Glomerular visceral epithelial cell (primary cell): ENCODE data around the gene POPDC3.

Source experiments
- DNase-seq: peaks from one replicate; pipeline ENCODE4 v3.0.0-alpha.2; 2016; ENCODE audit errors: extremely low spot score

Gene POPDC3

DNA sequence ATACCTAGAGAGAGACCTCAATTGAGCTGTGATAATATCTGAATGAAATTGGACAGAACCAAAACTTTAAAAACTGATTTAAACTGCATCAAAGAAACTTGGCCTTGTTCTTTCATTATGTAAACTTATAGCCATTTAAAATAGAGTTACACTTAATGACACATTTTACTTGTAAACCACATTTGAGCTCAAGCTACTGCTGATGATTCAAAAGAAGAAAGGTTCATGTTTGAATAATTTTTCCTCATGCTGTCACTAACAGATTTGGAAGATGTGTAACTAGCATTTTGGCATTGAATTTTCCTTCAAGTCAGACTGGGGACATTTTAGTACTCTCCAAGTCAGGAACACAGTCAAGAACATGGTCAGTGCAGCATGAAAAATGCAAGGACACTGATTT lies 26.9 kb downstream of the POPDC3 start:
- DNase-seq = no peak

DNA sequence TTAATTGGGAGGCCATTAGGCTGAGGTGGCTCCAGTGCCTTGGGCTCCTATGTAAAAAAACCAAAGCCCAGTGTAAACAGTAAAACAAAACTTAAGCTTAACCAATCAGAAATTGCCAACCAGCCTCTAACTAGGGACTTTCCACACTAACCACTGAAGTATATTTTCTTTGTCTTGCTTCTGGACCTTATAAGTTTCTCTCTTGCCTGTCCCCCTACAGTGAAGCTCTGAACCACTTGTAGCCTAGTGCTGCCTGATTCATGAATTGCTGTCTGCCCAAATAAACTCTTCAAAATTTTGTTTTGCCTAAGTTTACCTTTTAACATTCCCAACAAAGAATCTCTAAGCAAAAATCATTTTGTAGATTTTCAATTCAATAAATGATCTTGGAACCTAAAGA lies 28.2 kb downstream of the POPDC3 start:
- no peak for DNase-seq

DNA sequence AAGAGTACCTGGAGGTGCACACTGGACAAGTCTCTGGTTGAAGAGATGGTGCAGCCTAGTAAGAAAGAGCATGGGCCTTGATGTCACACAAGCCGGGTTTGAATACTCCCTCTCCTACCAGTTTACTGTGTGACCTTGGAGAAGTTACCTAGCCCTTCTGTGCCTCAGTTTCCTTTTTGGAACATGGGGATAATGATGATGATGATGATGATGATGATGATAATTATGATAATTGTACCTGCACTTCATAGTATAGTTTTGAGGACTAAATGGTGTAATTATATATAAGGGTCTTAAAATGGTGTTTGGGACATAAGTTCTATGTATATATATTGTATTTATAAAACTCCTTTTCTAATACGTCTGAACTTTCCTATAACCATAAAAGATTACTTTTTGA lies 41.7 kb downstream of the POPDC3 start:
- DNase-seq = no peak

DNA sequence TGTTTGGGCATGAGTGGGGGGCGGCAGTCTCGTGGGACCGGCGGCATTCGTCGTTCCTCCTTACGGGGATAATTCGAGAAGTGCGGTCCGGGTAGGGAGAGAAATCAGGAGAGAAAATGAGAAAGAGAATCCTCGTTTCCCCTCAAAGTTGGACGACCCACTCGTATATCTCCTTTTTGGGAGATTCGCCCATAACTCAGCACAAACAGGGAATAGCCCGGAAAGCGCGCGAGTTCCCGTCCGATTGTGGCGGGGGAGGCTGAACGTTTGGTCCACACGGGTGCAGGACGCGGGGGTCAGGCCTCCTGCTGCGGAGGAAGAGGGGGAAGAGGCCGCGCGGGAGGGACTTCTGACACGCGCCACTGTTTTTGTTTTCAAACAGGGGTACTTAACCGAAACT lies 42.4 kb downstream of the POPDC3 start:
- DNase-seq = no peak

DNA sequence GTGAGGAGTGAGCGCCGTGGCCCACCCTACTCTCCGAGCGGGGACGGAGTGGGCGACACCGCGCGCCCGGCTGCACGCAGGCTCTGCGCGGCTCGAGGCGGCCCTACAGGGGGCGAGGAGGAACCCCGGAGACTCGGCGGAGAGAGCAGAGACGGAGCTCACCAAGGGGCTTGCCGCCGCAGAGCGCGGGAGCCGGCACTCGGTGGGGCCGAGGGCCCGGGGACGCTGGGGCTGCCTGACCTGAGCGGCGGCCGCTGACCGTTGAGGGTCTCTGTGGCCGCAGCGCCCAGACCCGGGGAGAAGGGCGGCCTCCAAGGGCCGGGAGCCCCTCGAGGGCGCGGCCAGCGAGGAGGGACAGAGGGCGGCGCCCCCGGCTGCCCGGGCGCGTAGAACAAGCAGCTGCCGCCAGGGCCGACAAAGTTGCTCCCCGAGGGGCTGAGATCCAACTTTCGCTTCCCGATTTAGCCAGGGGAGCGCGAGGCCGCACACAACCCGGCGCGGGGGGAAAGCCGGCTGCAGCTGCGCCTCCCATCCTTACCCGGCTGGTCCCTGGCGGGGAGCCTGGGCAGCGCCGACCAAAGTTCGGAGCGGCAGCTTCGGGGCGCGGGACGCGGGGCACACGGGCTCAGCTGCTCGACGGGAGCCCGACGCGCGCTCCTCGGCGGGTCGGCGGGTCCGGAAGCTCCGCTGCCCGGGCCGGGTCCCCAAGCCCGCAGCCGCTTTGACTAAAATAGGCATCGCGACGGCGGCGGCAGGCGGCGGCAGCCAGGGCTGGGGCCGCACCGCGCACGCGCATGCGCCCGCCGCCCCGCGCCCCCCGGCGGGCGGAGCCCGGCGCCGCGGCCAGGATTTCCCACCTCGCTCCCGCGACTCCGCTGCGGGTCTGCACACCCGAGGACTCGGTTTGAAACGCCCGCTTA lies 43.1 kb downstream of the POPDC3 start:
- DNase-seq = peak; percentile 68

DNA sequence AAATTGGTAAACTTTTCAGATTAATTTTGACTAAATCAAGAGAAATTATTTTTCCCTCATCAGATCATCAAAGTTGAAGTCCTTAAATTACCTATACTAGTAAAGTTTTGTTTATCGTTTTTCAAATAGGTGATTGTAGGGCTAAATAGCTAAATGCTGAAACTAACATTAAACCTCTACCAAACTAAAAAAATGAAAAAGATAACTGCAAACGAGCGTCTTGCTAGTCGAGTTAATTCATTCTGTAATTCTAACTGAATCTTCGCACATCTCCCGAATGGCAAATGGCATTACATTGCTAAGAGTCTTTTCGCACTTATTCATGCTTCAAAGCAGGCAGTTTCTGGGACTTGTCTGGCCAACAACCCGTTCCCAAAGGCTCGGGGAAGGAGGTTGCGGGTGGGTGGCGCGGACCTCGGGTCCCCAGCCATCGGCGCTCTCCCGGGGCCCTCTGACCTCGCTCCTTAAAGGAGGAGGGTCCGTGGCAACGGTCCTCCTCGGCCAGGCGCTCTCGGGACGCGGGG lies 43.8 kb downstream of the POPDC3 start:
- DNase-seq = peak; percentile 15

DNA sequence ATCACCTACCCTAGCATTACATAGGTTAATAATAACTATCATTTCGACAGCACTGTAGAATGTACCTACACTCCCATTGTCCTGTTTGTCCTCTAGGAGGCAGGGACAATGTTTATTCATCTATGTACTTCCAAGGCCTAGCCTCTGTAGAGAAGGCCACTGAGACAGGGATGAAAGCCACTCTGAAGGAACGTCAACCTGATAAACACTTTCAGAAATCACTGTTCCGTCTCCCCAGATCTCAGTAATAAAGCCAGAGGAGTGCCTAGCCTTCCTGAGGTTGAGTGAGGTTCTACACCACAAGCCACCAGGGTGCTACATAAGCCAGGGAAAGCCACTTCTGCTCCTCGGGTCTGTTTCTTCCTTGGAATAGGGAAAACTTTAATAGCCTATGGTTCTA lies 44.8 kb downstream of the POPDC3 start:
- DNase-seq = peak; percentile 9

DNA sequence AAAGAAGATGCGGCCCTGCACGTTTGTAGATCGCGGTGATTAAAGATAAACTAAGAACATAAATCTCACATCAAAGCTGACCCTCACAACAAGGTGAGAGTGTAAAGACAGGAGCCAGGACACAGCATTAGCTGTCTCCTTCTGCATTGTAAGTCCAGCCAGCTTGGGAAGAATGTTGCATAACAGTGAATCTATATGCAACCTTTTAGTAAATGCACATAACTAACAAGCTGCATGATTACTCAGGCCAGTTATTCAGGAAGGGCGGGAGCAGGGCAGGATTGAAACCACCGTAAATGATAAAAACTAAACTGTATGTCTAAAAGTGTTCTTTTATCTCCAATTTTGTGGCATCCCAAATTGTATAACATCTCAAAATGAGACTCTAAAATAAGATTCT lies 57.1 kb downstream of the POPDC3 start:
- no peak for DNase-seq

DNA sequence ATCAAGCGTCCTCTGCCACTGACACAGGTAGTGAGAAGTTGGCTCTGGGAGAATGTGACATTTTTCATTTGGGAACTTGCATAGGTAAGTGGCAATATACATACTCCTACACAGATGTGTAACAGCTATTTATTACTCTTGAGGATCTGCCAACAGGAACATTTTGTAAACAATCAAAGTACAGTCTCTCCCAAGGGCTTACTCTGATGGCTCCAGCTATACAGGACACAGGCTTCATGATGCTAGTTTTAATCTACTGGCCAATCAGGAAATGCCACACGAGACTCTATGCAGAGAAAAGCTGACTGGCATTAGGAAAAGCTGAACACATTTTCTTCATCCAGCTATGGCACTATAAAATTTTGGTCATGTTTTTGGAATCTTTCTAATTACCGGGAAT lies 57.8 kb downstream of the POPDC3 start:
- no peak for DNase-seq

DNA sequence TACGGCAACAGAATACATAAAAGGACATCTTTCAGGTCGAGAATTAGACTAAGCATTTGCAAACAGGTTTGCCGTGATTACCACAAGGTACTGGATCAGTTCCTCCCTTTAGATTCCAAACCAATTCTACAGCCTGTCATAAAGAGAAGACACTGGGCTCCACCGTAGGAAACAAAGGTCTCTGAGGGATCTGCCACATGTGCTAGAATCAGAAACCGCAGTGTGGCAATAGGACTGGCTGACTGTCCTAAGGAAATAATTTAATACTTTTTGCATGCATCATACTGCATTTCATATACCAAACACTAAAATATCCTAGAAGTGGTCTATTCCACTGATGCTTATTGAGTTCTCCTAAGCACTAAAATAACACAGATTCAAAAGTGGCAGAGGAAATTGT lies 59.2 kb downstream of the POPDC3 start:
- DNase-seq = no peak

DNA sequence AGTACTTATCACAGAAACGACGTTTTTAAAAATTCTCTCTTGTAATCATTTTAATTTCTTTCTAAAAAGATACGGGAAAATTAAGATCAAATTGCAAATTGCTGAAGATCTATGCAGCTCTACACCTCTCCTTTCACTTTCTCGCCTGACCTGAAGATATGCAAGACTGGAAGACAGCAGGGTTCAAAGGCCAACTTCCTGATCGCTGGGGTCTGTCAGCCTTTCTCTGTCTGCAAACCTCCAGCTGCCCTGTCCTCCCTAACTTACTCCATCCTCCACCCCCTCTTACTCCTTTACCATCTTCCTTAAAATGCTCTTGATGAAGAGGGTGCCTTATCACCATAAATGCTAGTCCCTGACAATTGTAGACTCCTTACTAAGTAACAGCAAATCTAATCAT lies 63.7 kb downstream of the POPDC3 start:
- no peak for DNase-seq

DNA sequence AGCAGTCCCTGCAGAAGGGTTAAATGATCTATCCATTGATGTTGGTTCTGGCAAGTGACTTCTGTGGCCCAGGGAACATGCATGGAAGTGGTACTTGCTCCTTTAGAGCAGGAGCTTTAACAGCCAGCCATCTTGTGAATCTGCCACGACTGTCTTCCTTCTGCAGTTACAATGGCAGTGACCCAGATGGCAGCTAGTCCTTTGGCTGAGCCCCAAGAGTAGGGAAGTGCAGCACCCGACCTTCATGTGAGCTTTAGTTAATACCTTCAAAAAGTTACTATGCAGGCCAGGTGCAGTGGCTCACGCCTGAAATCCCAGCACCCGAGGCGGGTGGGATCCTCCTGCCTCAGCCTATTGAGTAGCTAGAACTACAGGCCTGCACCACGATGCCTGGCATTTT lies 66.4 kb downstream of the POPDC3 start:
- DNase-seq = no peak

DNA sequence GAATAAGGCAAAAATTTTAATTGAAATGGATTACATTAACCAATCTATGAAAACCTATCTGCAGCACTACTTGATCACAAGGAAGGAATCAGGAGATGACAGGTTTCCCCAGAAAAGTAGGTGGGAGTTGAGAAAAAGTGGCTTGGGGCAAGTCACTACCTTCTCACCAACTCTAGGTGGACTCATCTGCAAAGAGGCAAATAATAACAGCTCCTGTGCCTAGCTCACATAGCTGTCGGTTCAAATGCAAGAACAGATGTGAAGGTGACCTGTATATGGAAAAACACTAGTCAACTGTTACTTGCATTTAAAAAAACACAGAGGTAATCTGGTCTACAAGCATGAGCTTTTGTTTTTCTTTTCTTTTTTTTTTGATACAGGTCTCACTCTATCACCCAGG lies 67.2 kb downstream of the POPDC3 start:
- no peak for DNase-seq

DNA sequence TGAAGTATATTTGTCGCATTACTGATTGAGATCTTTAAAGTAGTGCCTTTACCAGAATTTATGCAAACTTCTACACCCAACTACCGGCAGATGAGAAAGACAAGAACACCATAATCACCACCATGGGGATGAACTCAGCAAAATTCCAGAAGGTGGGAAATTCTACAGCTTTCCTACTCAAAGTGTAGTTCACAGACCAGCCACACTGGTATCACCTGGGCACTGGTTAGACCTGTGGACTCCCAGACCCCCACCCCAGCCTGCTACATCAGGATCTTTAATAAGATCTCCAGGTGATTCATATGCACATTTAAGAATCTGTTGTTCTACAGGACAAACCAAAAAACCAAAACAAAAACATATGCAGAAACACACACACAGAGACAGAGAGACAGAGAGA lies 67.9 kb downstream of the POPDC3 start:
- DNase-seq = no peak

DNA sequence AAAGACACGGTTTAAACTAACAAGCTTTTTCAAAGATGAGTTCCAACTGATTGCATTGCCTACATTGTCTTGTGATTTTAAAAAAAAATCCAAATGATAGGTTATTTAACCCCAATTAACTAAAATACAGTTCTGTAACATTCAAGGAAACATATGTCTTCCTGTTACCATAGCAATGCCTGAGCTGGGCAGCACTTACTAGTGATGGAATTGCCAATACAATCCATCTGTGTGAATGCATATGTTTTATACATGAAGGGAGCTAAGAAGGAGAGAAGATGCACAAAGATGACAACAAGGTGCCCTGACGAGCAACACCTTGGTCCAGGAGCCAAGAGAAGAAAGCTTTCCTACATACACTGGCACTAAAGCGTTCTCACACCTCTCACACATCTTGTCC lies 68.7 kb downstream of the POPDC3 start:
- DNase-seq = no peak

DNA sequence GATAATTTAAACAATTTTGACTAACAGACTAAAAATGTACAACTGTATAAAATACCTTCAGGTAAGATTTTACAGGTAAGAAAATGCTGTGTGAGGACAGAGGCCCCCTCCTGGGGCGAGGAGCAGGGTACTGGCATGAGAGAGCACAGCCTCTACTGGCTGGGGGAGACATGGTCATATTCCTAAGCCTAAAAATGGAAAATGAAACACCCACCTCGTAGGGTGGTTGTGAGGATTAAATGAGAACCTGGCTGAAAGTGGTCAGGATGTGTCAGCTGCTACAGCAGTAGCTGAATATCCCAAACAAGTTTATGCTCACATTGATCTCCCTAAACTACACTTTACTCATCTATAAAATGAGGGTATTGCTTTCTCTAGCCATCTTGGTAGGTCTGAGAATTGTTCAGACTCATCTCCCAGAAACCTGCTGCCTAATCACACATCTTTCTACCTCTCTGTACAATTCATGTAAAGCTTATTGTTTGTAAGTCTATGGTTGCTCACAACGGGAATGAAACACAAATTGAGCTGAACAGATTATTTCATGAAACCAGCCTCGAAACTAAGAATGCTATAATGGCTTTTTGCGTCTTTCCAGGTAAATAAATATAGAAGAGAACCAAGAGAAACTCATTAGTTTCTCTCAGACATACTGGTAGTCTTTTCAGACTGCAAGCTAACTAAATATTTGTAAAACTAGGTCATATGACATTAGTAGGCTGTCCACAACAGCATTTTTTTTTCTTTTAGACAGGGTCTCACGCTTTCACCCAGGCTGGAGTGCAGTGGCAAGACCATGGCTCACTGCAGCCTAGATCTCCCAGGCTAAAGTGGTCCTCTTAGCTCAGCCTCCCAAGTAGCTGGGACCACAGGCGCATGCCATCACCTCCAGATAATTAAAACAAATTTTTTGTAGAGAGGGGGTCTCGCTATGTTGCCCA lies 69.6 kb downstream of the POPDC3 start:
- DNase-seq = no peak

DNA sequence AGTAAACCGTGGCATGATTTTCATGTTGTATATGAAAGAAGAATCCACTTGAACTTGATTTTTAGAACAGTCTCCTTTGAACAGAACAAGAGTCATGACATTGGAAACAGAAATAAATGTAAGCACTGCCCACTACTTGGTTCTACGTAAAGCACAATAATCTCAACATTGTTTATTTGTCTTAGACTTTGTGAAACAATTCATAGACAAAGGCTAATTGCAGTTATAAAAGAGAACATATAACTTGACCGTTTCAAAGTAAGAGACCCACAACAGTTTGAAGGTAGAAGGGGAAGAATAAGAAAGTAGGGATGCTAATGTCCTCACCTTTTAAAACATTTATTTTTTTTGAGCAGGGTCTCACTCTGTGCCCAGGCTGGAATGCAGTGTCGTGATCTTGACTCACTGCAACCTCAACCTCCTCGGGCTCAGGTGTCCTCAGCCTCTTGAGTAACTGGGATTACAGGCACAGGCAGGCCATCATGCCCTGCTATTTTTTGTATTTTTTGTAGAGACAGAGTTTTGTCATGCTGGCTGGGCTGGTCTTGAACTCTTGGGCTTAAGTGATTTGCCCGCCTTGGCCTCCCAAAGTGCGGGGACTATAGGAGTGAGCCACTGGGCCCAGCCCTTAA lies 71.1 kb downstream of the POPDC3 start:
- DNase-seq = no peak
